Measurements from ENCODE around the gene ZNF331.

- TF ChIP-seq CTCF (IDR thresholded peaks at IDR 0.05; ENCODE audit: low read depth, low read length) (no peak), EZH2phosphoT487 (IDR thresholded peaks at IDR 0.05; ENCODE audit: low read depth) (no peak)
Measured at GRCh38 chr19:53518716-53519115, 19.2 kb upstream of the ZNF331 start.
